Measurements from ENCODE around the gene PYCR2. TPM values are rescaled to one million over a fixed set of nuclear protein-coding genes. Genes with fewer than 3 reads are reported as not detected.

The PYCR2 gene
- total and polyA plus RNA-seq, 2 of the 8 experiments (the other 6 are each of a cell fraction or from before 2014, with no cell fraction given): 79.3 to 84.6 TPM

- TF ChIP-seq GABPA (IDR thresholded peaks at IDR 0.05; ENCODE audit: borderline replicate concordance, insufficient read depth, low read length) (no peak), SP1 (IDR thresholded peaks at IDR 0.05; ENCODE audit: low read depth, low read length) (no peak), CTCF (IDR thresholded peaks at IDR 0.05; ENCODE audit: control extremely low read depth in 1 of 3, insufficient read depth in 1 of 3, low read depth in 1 of 3, low read length in 3 of 3) (no peak)
Observed at GRCh38 chr1:225921734-225922709, 2.0 kb downstream of the PYCR2 start (continued).
